ENCODE measurements around the gene PLEKHA8.
A peak's percentile ranks its signal among the peaks of the same experiment; 100 is the strongest.

PLEKHA8 gene

GRCh38 chr7:30028216-30028748 is at the start of gene PLEKHA8:
Gene PLEKHA8, plus strand, starts transcription at chr7:30028412. Its CDS starts 351 bp downstream, at chr7:30028763.
- peak; percentile 65 for DNase-seq (ENCODE audit: insufficient read length, low spot score)
- no peak for FAIRE-seq

GRCh38 chr7:29980151-29980550 is 48.1 kb upstream of the PLEKHA8 start:
- FAIRE-seq (no peak), DNase-seq (ENCODE audit: insufficient read length, low spot score) (no peak)

- DNase-seq (ENCODE audit: insufficient read length, low spot score), result no peak
- peak; percentile 84 for FAIRE-seq
These were observed 41.1 kb upstream of the PLEKHA8 start for GRCh38 chr7:29987083-29987482.

GRCh38 chr7:29987811-29988317 is 40.3 kb upstream of the PLEKHA8 start:
- no peak for FAIRE-seq
- no peak for DNase-seq (ENCODE audit: insufficient read length, low spot score)

GRCh38 chr7:29988424-29989256 is 39.6 kb upstream of the PLEKHA8 start:
- FAIRE-seq (peak; percentile 95), DNase-seq (ENCODE audit: insufficient read length, low spot score) (peak; percentile 49)

GRCh38 chr7:29989257-29989995 is 38.8 kb upstream of the PLEKHA8 start, which contains the start of gene SCRN1:
Gene SCRN1, minus strand, starts transcription at chr7:29989801. Its CDS starts 20,734 bp downstream, at chr7:29969067.
- no peak for FAIRE-seq
- DNase-seq (ENCODE audit: insufficient read length, low spot score), result peak; percentile 46

- DNase-seq (ENCODE audit: insufficient read length, low spot score), result no peak
- no peak for FAIRE-seq
These were observed 37.3 kb upstream of the PLEKHA8 start for GRCh38 chr7:29990931-29991330.

GRCh38 chr7:29991937-29992336 is 36.3 kb upstream of the PLEKHA8 start:
- DNase-seq (ENCODE audit: insufficient read length, low spot score), result no peak
- no peak for FAIRE-seq

GRCh38 chr7:29993140-29993539 is 35.1 kb upstream of the PLEKHA8 start:
- FAIRE-seq, result no peak

GRCh38 chr7:29995652-29996051 is 32.6 kb upstream of the PLEKHA8 start:
- no peak for DNase-seq (ENCODE audit: insufficient read length, low spot score)
- FAIRE-seq, result no peak

More at GRCh38 chr7:29993140-29993539, 35.1 kb upstream of the PLEKHA8 start:
- DNase-seq (ENCODE audit: insufficient read length, low spot score), result no peak

GRCh38 chr7:29996321-29996720 is 31.9 kb upstream of the PLEKHA8 start:
- FAIRE-seq (no peak), DNase-seq (ENCODE audit: insufficient read length, low spot score) (no peak)

GRCh38 chr7:29998489-29998888 is 29.7 kb upstream of the PLEKHA8 start:
- DNase-seq (ENCODE audit: insufficient read length, low spot score), result no peak
- FAIRE-seq, result no peak

- FAIRE-seq, result no peak
- no peak for DNase-seq (ENCODE audit: insufficient read length, low spot score)
These were observed 26.2 kb upstream of the PLEKHA8 start for GRCh38 chr7:30001998-30002397.

GRCh38 chr7:30003098-30003497 is 25.1 kb upstream of the PLEKHA8 start:
- DNase-seq (ENCODE audit: insufficient read length, low spot score) (no peak), FAIRE-seq (no peak)

- DNase-seq (ENCODE audit: insufficient read length, low spot score) (no peak), FAIRE-seq (no peak)
These were observed 22.7 kb upstream of the PLEKHA8 start for GRCh38 chr7:30005464-30005863.

- DNase-seq (ENCODE audit: insufficient read length, low spot score) (no peak), FAIRE-seq (no peak)
These were observed 18.2 kb upstream of the PLEKHA8 start for GRCh38 chr7:30010021-30010420.

- FAIRE-seq (no peak), DNase-seq (ENCODE audit: insufficient read length, low spot score) (no peak)
These were observed 15.5 kb upstream of the PLEKHA8 start for GRCh38 chr7:30012757-30013156.

- FAIRE-seq (no peak), DNase-seq (ENCODE audit: insufficient read length, low spot score) (no peak)
These were observed 9.8 kb upstream of the PLEKHA8 start for GRCh38 chr7:30018451-30018850.

GRCh38 chr7:30019387-30019786 is 8.8 kb upstream of the PLEKHA8 start:
- DNase-seq (ENCODE audit: insufficient read length, low spot score), result no peak
- FAIRE-seq, result no peak

- DNase-seq (ENCODE audit: insufficient read length, low spot score) (no peak), FAIRE-seq (no peak)
These were observed 8.3 kb upstream of the PLEKHA8 start for GRCh38 chr7:30019960-30020359.

GRCh38 chr7:30020535-30020934 is 7.7 kb upstream of the PLEKHA8 start:
- DNase-seq (ENCODE audit: insufficient read length, low spot score) (no peak), FAIRE-seq (no peak)
